GM19438 (cell line): ENCODE results near the gene TNFRSF6B.
"Not testable (repeated sequence)": the region's sequence is repeated elsewhere in the genome, so short reads cannot be mapped to it uniquely, and the experiment has no call there.

Experiments
- ATAC-seq: cut with Tn5 transposase; IDR thresholded peaks from one replicate; pipeline ENCODE4 v1.9.1; 2021; ENCODE audit warnings: low read depth; ENCODE audit not compliant: unreplicated experiment

Gene TNFRSF6B

DNA sequence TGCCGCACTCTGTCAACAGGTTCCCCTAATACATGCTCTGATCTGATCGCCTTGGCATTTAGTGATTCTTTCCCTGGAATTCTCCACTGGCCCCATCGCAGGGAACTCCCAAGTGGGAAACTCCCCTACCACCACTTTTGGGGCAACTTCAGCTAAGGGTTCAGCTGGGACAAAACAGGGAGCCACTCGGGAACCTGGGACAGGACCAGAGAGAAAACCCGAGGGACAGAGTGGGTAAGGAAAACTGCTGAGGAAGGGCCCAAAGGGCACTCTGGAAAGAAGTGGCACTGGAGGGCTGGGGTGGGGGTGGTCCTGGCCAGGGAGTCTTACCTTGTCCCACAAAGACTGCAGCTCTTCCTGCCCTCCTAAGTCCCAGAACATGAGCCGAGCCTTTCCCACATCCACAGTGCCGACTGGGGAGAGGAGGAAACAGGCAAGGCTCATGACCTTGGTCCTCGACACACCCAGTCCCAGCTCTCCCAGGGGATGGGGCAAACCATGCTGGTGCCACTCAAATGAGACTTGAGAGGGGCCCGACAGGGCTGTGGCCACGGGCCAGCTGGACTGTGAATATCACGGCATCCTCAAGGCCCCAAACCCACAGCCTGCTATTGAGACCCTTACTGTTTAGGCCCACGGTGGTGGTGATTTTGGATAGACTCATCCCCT is 9.7 kb downstream of the TNFRSF6B start:
- no peak for ATAC-seq

DNA sequence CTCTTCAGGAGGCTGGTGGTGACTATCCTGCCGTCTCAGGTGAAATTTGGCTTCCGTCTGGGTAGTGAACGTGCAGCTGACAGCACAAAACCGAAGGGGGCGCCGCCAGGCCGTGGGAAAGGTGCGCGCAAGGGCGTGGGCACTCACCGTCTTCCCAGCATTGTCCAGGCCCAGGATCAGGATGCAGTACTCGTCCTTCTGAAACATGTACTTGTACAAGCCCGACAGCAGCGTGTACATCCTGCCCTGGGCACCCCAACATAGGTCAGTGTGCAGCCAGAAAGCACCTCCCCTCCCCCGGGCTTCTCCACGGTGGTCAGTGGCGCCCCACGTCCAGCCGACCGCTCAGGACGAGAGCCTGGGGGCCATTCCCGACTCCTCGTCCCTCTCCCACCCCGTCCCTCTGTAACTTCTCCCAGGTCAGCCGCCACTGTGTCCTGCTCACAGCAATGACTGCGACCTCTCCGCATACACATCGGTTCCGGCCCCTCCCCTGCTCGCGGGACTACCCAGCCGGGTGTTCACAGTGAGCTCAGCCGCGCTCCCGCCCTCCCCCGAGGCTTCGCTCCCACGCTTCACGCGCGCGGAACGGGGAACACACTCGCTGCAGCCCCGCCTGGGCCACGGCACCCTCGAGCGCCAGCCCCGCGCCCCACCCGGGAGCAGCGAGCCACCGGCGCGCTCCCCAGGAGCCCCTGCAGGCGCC is 10.6 kb downstream of the TNFRSF6B start:
- ATAC-seq: peak; percentile 22

- peak; percentile 57 for ATAC-seq
Measured at GRCh38 chr20:63707558-63708300, 11.3 kb downstream of the TNFRSF6B start, which contains the start of the genes ARFRP1 and ZGPAT. Gene ARFRP1 (minus strand): TSS chr20:63707976. CDS start chr20:63707091, 885 bp downstream. Gene ZGPAT (plus strand): TSS chr20:63708039. CDS start chr20:63708581, 542 bp downstream.

DNA sequence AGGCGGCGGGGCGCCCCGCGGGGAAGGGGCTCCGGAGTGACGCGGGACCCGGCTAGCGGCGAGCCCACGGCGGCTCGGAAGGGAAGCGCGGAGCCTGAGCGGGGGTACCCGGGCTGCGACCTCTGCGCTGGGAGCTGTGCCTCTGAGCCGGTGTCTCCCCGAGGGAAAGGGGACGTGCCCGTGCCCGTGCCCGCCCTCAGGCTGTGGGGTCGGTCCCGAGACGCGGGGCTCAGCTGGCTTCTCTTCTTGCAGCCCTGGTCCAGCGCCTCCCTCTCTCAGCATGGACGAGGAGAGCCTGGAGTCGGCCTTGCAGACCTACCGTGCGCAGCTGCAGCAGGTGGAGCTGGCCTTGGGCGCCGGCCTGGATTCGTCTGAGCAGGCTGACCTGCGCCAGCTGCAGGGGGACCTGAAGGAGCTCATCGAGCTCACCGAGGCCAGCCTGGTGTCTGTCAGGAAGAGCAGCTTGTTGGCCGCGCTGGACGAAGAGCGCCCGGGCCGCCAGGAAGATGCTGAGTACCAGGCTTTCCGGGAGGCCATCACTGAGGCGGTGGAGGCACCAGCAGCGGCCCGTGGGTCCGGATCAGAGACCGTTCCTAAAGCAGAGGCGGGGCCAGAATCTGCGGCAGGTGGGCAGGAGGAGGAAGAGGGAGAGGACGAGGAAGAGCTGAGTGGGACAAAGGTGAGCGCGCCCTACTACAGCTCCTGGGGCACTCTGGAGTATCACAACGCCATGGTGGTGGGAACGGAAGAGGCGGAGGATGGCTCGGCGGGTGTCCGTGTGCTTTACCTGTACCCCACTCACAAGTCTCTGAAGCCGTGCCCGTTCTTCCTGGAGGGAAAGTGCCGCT is 12.1 kb downstream of the TNFRSF6B start:
- ATAC-seq: no peak

GRCh38 chr20:63709149-63709527 is 12.7 kb downstream of the TNFRSF6B start:
- ATAC-seq: no peak

- ATAC-seq: no peak
Measured at GRCh38 chr20:63711085-63711645, 14.7 kb downstream of the TNFRSF6B start.

DNA sequence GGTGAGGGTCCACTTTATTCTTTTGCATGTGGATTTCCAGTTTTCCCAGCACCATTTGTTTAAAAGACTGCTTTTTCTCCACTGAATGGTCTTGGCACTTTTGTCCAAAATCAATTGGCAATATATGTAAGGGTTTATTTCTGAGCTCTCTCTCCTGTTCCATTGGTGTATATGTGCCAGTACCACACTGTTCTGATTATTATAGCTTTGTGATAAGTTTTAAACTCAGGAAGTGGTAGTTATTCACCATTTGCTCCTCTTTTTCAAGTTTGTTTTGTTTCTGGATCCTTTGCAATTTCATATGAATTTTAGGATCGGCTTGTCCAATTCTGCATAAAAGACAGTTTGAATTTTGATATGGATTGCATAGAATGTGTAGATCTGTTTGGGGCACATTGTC is 15.7 kb downstream of the TNFRSF6B start:
- no peak for ATAC-seq

DNA sequence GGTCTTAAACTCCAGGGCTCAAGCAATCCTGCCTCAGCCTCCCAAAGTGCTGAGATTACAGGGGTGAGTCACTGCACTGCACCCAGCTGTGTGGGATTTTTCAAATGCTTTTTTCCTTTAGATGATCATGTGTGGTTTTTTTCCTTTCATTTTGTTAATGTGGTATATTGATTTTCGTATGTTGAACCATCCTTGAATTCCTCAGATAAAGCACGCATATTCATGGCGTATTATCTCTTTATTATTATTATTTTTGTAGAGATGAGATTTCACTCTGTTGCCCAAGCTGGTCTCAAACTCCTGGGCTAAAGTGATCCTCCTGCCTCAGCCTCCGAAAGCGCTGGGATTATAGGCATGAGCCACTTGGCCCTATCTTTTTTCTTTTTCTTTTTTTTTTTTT is 18.4 kb downstream of the TNFRSF6B start:
- no peak for ATAC-seq

DNA sequence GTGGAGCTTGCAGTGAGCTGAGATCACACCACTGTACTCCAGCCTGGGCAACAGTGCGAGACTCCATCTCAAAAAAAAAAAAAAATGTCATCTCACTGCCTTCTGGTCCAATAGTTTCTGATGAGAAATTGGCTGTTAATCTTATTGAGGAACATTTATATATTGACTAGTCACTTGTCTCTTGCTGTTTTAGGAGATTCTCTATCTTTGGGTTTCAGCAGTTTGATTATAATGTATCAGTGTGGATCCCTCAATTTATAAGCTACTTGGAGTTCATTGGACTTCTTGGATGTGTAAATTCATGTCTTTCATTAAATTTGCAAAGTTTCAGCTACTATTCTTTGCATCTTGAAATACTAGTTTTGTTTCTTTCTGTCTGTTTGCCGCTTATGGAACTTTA is 22.5 kb downstream of the TNFRSF6B start:
- no peak for ATAC-seq

GRCh38 chr20:63722967-63723622 is 26.6 kb downstream of the TNFRSF6B start:
- not testable (repeated sequence) for ATAC-seq

DNA sequence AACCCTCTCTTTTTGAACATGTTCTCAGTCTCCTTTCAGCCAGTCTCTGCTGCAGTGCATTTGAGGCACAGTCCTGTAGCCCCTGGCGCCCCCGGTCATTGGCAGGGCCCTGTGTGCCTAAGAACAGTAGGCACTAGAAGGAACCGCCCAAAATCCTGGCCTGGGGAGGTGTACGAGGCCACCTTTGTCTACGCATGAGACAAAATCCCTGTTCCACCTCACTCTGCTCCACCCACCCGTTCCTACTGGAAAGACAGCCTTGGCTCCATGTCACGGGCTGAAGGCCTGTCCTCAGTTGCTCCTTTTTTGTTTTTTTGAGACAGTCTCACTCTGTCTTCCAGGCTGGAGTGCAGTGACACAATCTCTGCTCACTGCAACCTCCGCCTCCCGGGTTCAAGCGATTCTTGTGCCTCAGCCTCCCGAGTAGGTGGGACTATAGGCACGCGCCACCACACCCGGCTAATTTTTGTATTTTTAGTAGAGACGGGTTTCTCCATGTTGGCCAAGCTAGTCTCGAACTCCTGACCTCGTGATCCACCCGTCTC is 33.8 kb downstream of the TNFRSF6B start:
- ATAC-seq: not testable (repeated sequence)

DNA sequence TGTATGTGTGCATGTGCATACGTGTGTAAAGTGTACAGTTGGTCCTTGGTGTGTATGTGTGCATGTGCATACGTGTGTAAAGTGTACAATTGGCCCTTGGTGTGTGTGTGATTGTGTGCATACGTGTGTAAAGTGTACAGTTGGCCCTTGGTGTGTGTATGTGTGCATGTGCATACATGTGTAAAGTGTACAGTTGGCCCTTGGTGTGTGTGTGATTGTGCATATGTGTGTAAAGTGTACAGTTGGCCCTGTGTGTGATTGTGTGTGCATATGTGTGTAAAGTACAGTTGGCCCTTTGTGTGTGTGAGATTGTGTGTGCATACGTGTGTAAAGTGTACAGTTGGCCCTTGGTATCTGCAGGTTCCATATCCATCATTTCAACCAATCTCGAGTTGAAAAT is 35.0 kb downstream of the TNFRSF6B start:
- no peak for ATAC-seq

GRCh38 chr20:63732118-63733095 is 36.0 kb downstream of the TNFRSF6B start:
- no peak for ATAC-seq

GRCh38 chr20:63733117-63733516 is 36.7 kb downstream of the TNFRSF6B start:
- ATAC-seq: no peak

DNA sequence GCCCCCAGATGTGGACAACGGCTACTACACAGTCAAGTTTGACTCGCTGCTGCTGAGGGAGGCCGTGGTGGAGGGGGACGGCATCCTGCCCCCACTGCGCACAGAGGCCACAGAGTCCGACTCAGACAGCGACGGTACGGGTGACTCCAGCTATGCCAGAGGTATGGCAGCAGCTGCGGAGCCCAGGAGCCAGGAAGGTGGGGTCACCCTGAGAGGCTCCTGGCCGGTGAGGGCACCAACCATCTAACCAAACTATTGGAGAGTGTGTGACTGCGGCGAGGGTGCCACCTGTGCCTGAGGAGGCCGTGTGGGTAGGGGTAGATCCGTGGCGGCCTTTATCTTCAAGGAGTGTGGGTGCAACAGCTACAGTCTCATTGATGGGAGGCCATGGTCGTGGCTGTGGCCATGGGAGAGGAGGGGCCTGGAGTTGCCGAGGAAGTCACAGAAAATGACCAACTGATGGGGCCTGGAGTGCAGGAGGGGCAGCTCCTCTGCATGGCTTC is 37.2 kb downstream of the TNFRSF6B start:
- no peak for ATAC-seq

GRCh38 chr20:63734111-63734945 is 37.9 kb downstream of the TNFRSF6B start:
- no peak for ATAC-seq
